PFSK-1 (cell line): Measurements from ENCODE around the gene SORBS2. TPM values are rescaled to one million over a fixed set of nuclear protein-coding genes. Genes with fewer than 3 reads are reported as not detected.

Source experiments
- FOXP2 ChIP-seq: optimal IDR thresholded peaks from 2 replicates; pipeline ENCODE3; 2011; ENCODE audit warnings: borderline replicate concordance, control low read depth, inconsistent platforms; ENCODE audit not compliant: insufficient read depth; ENCODE audit errors: extremely low read length, extremely low read depth
- POLR2AphosphoS5 ChIP-seq: IDR thresholded peaks from 2 replicates; pipeline ENCODE4 v1.6.1; 2012; ENCODE audit warnings: low read depth, mild to moderate bottlenecking, control low read depth, low read length, moderate library complexity
- REST ChIP-seq, 2 experiments: IDR thresholded peaks; 2 replicates each; pipeline versions ENCODE4 v1.6.1 to v1.8.0; 2011 to 2012; ENCODE audit warnings: low read depth in 2 of 2, low read length in 2 of 2, control low read depth in 1 of 2, inconsistent platforms in 1 of 2, mild to moderate bottlenecking in 1 of 2, moderate library complexity in 1 of 2; ENCODE audit not compliant: insufficient read depth in 1 of 2
- SIN3A ChIP-seq: IDR thresholded peaks from 2 replicates; pipeline ENCODE4 v1.6.1; 2012; ENCODE audit warnings: mild to moderate bottlenecking, low read length, moderate library complexity, borderline replicate concordance; ENCODE audit not compliant: insufficient read depth
- TAF1 ChIP-seq: IDR thresholded peaks from 2 replicates; pipeline ENCODE4 v1.6.1; 2012; ENCODE audit warnings: low read length, control low read depth, borderline replicate concordance; ENCODE audit not compliant: insufficient read depth
- polyA plus RNA-seq: library from polyadenylated mRNA; unstranded; fragments of >200 nt; gene quantifications from one replicate; pipeline ENCODE4 v1.2.1, GENCODE V29; 2012; ENCODE audit warnings: low read depth, missing spikeins; ENCODE audit not compliant: insufficient read length

Gene SORBS2
- not detected for polyA plus RNA-seq

GRCh38 chr4:185811509-185812364, at the start of gene SORBS2:
TSS of gene SORBS2 (minus strand) at chr4:185812194. CDS start at chr4:185690571, 121,623 bp downstream.
- TF ChIP-seq FOXP2: no peak
- TF ChIP-seq POLR2AphosphoS5: no peak
- no peak for TF ChIP-seq REST (IDR thresholded peaks at IDR 0.05; ENCODE audit: insufficient read depth in 1 of 2, low read depth in 2 of 2, low read length in 2 of 2)
- TF ChIP-seq TAF1: no peak
- TF ChIP-seq SIN3A: no peak

GRCh38 chr4:185859111-185859510, 47.1 kb upstream of the SORBS2 start:
- TF ChIP-seq SIN3A (no peak), TAF1 (no peak), FOXP2 (no peak), REST (IDR thresholded peaks at IDR 0.05; ENCODE audit: insufficient read depth in 1 of 2, low read depth in 2 of 2, low read length in 2 of 2) (no peak), POLR2AphosphoS5 (no peak)

GRCh38 chr4:185853841-185854240, 41.8 kb upstream of the SORBS2 start:
- no peak for TF ChIP-seq TAF1
- TF ChIP-seq POLR2AphosphoS5: no peak
- no peak for TF ChIP-seq REST (IDR thresholded peaks at IDR 0.05; ENCODE audit: insufficient read depth in 1 of 2, low read depth in 2 of 2, low read length in 2 of 2)
- TF ChIP-seq SIN3A: no peak
- TF ChIP-seq FOXP2: no peak

GRCh38 chr4:185852961-185853360, 41.0 kb upstream of the SORBS2 start:
- TF ChIP-seq SIN3A (no peak), POLR2AphosphoS5 (no peak), TAF1 (no peak), FOXP2 (no peak), REST (IDR thresholded peaks at IDR 0.05; ENCODE audit: insufficient read depth in 1 of 2, low read depth in 2 of 2, low read length in 2 of 2) (no peak)
